ACHN (cell line): Measurements from ENCODE around the gene SPOP.

Experiments
- DNase-seq: peaks from one replicate; pipeline ENCODE4 v3.0.0-alpha.2; 2015
- in situ Hi-C: cut with HindIII; loops from 2 replicates; pipeline ENCODE4 v1.10.0; 2017; ENCODE audit warnings: low sequenced_read_pairs, low pct_ligation_motif_present, low pct_unique_long_range_greater_than_20kb

Gene SPOP

DNA sequence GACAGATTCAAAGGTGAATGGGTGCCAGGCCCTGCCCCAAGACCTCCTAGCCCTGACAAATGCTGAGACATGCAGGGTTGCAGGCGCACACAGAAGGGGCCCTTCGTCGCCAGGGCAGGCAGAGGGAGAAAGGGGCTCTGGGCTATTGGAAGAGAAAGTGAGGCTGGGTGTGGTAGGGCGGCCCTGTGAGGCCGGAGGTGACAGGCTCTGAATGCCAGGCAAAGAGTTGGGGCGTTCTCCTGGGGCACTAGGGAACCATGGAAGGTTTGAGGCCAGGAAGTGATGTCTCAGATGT lies 128.6 kb downstream of the SPOP start:
- DNase-seq = no peak
- in situ Hi-C loops = loop anchor here (25.0 kb wide), 1 partner anchor 112 kb away; no protein-coding TSS in a partner anchor
